Measurements from ENCODE around the gene CD34.

GRCh38 chr1:207838156-207839082 is 72.5 kb downstream of the CD34 start:
- no peak for TF ChIP-seq POLR2A (IDR thresholded peaks at IDR 0.05; ENCODE audit: extremely low read depth, insufficient read length)
- no peak for TF ChIP-seq CTCF (IDR thresholded peaks at IDR 0.05; ENCODE audit: low read depth, low read length)
- no peak for TF ChIP-seq MYC (IDR thresholded peaks at IDR 0.05; ENCODE audit: low read depth, low read length)
- no peak for TF ChIP-seq MAX (IDR thresholded peaks at IDR 0.05; ENCODE audit: low read depth, low read length)

Measured in NB4 (cell line).